Measurements from ENCODE around the gene C6orf47.

C6orf47 gene

GRCh38 chr6:31627690-31628287, 32.8 kb downstream of the C6orf47 start:
- TF ChIP-seq CTCF (conservative IDR thresholded peaks at IDR 0.05), result no peak
- no peak overlapping the region for H3K27ac ChIP-seq

GRCh38 chr6:31626952-31627351, 33.6 kb downstream of the C6orf47 start:
- no peak overlapping the region for H3K27ac ChIP-seq
- no peak for TF ChIP-seq CTCF (conservative IDR thresholded peaks at IDR 0.05)

- no peak for TF ChIP-seq CTCF (conservative IDR thresholded peaks at IDR 0.05)
- peak overlapping the region; percentile 95 for H3K27ac ChIP-seq
Observed at GRCh38 chr6:31624070-31624469, 36.5 kb downstream of the C6orf47 start.

GRCh38 chr6:31622684-31623091, 37.9 kb downstream of the C6orf47 start:
- no peak for TF ChIP-seq CTCF (conservative IDR thresholded peaks at IDR 0.05)
- H3K27ac ChIP-seq, result peak overlapping the region; percentile 95

- H3K27ac ChIP-seq, result peak overlapping the region; percentile 95
- no peak for TF ChIP-seq CTCF (conservative IDR thresholded peaks at IDR 0.05)
Observed at GRCh38 chr6:31621991-31622390, 38.6 kb downstream of the C6orf47 start.

- TF ChIP-seq CTCF (conservative IDR thresholded peaks at IDR 0.05), result no peak
- H3K27ac ChIP-seq, result peak overlapping the region; percentile 95
Observed at GRCh38 chr6:31621320-31621939, 39.1 kb downstream of the C6orf47 start.

- peak within 1 kb of the TSS; percentile 95 for H3K27ac ChIP-seq
- TF ChIP-seq CTCF (conservative IDR thresholded peaks at IDR 0.05), result no peak
Observed at GRCh38 chr6:31620586-31621319, 39.8 kb downstream of the C6orf47 start, which contains the start of gene PRRC2A. Gene PRRC2A, plus strand, starts transcription at chr6:31620715. Its CDS starts 2,075 bp downstream, at chr6:31622790.
